Type B pancreatic cell (in vitro differentiated cells): ENCODE results near the gene NBAS. TPM values are rescaled to one million over a fixed set of nuclear protein-coding genes. Genes with fewer than 3 reads are reported as not detected.

Source experiments
- DNase-seq: peaks from one replicate; pipeline ENCODE4 v3.0.0; 2021; ENCODE audit warnings: mixed read lengths; ENCODE audit not compliant: unreplicated experiment; ENCODE audit errors: extremely low spot score
- H3K27ac Mint-ChIP-seq: 2 replicates; pipeline ENCODE4 v1.8.0; 2021; ENCODE audit warnings: mild to moderate bottlenecking, mixed read lengths
- H3K27me3 Mint-ChIP-seq: 2 replicates; pipeline ENCODE4 v1.8.0; 2021; ENCODE audit warnings: mixed read lengths
- H3K36me3 Mint-ChIP-seq: 2 replicates; pipeline ENCODE4 v1.8.0; 2021; ENCODE audit warnings: mixed read lengths
- H3K4me1 Mint-ChIP-seq: one replicate; pipeline ENCODE4 v1.8.0; 2021; ENCODE audit warnings: mixed read lengths; ENCODE audit not compliant: unreplicated experiment
- H3K4me3 Mint-ChIP-seq: 2 replicates; pipeline ENCODE4 v1.8.0; 2021; ENCODE audit warnings: mild to moderate bottlenecking, mixed read lengths
- H3K9me3 Mint-ChIP-seq: 2 replicates; pipeline ENCODE4 v1.8.0; 2021; ENCODE audit warnings: mixed read lengths
- total RNA-seq: library from RNA; stranded (reverse); gene quantifications from 2 replicates; pipeline ENCODE4 v1.2.1, GENCODE V29; 2021; ENCODE audit warnings: low replicate concordance
- TF ChIP-seq, protein P1 (sequence below): fragments of 200-600 bp; sonication (generic); conservative IDR thresholded peaks from 2 replicates; pipeline ENCODE4 v1.5.0; 2021; ENCODE audit warnings: antibody characterized with exemption, mild to moderate bottlenecking

NBAS gene
- total RNA-seq, 1 donor from 2014 or later = 53.5 TPM

DNA sequence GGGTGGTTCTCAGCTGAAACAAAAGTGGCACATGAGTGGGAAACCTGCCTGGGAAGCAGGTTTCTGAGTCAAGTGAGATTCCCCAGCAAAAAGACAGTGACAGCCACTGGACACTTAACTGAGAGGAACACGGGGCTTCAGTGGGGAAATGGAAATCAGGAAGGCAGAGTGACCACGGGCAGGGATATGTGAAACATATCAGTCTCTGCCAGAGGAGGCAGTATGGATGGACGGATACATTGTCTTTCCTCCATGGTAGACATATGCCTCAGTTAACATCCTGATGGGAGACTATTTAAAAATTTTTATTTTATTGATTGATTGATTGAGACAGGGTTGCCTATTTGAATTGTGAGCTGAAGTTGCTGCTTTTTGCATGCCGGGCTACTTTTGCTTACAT lies 292.1 kb downstream of the NBAS start:
- Mint-ChIP-seq H3K4me3 (no peak overlapping the region), H3K9me3 (no peaks in the 10 kb centered on the region), H3K27ac (no peak overlapping the region), H3K36me3 (peaks cover 19% of the 10 kb centered on the region), H3K27me3 (no peaks in the 10 kb centered on the region), H3K4me1 (peaks cover 8% of the 10 kb centered on the region)
- TF ChIP-seq, protein P1, sequence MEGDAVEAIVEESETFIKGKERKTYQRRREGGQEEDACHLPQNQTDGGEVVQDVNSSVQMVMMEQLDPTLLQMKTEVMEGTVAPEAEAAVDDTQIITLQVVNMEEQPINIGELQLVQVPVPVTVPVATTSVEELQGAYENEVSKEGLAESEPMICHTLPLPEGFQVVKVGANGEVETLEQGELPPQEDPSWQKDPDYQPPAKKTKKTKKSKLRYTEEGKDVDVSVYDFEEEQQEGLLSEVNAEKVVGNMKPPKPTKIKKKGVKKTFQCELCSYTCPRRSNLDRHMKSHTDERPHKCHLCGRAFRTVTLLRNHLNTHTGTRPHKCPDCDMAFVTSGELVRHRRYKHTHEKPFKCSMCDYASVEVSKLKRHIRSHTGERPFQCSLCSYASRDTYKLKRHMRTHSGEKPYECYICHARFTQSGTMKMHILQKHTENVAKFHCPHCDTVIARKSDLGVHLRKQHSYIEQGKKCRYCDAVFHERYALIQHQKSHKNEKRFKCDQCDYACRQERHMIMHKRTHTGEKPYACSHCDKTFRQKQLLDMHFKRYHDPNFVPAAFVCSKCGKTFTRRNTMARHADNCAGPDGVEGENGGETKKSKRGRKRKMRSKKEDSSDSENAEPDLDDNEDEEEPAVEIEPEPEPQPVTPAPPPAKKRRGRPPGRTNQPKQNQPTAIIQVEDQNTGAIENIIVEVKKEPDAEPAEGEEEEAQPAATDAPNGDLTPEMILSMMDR = peak; percentile 19
- DNase-seq = no peak

DNA sequence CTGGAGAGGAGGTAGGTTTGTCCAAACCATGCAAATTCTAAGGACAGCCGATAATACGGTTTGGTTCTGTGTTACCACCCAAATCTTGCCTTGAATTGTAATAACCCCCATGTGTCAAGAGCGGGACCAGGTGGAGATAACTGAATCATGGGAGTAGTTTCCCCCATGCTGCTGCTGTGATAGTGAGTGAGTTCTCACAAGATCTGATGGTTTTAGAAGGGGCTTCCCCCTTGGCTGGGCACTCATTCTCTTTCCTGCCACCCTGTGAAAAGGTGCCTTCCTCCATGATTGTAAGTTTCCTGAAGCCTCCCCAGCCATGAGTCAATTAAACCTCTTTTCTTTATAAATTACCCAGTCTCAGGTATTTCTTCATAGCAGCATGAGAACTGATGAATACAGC lies 295.2 kb downstream of the NBAS start:
- Mint-ChIP-seq H3K4me3 (no peak overlapping the region), H3K36me3 (peaks cover 12% of the 10 kb centered on the region), H3K27me3 (no peaks in the 10 kb centered on the region), H3K27ac (no peak overlapping the region), H3K4me1 (peaks cover 8% of the 10 kb centered on the region), H3K9me3 (no peaks in the 10 kb centered on the region)
- TF ChIP-seq, protein P1 = no peak
- DNase-seq = no peak

DNA sequence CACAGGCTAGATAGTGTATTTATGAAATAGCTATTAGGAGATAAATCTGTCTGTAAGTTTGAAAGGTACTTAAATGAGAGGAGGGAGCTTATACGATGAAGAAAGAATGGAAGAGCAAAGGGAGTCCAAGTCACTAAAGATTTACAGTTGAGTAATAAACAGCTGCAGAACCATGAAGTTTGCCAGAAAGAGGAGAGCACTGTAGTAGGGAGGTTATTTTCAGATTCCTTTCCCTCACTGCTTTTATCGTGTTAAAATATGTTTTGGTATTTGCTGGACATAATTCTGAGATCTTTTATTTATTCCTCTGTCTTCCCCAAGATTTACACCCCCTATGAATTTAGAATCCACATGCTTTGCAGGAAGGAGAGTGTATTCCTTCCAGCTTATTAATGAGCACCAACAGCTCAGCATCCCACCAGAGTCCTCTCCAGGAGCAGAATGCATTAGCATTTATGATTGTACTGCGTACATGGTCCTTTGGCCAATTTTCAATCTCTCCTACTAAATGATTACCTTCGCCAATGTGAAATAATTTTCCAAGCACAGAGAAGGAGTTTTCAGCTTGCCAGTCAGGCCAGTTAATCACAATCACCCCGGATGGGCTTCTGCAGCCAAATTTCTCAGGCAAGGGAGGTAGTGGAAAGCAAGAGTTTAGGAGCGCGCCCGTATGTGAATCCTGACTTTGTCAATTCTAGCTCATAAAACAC lies 297.0 kb downstream of the NBAS start:
- H3K4me1 Mint-ChIP-seq = peaks cover 8% of the 10 kb centered on the region
- no peaks in the 10 kb centered on the region for H3K27me3 Mint-ChIP-seq
- TF ChIP-seq, protein P1 = no peak
- H3K36me3 Mint-ChIP-seq = peaks cover 16% of the 10 kb centered on the region
- peaks cover 5% of the 10 kb centered on the region for H3K9me3 Mint-ChIP-seq
- no peak overlapping the region for H3K4me3 Mint-ChIP-seq
- no peak for DNase-seq
- no peak overlapping the region for H3K27ac Mint-ChIP-seq

DNA sequence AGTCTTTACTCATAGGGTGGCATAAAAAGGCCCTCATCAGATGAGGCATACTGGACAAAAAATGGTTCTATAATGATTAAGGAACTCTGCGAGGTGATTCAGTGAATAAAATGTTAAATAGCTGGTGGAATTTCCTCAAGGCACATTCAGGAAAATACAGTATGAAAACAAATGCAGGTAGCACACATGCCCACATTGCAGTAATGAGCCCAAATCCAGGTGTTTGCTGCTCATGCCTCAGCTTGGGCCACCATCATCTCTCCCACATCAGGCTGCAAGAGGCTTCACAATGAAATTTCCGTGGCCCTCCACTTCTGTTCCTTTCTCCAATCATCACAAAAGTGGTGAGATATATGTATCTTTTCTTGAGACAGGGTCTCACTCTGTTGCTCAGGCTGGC lies 298.3 kb downstream of the NBAS start:
- TF ChIP-seq, protein P1 = no peak
- DNase-seq = no peak

DNA sequence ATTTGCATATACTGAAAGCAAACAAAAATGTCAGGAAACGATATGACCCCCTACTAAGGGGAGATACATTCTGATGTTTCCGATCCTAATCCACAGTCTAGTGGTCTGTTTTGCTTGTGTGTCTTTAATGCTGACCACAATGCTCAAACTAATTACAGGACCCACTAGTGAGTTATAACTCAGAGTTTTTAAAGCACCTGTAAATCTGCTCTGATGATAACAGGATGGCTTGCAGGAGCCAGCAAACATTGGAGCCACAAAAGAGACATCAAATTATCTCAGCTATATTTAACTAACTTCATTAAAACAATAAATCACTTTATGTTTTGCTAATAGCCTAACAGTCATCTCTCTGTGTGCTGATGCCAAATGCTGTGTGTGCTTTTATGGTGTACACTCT lies 300.3 kb downstream of the NBAS start:
- TF ChIP-seq, protein P1 = no peak
- Mint-ChIP-seq H3K36me3 (peaks cover 13% of the 10 kb centered on the region), H3K4me1 (no peaks in the 10 kb centered on the region), H3K27ac (no peak overlapping the region), H3K27me3 (no peaks in the 10 kb centered on the region), H3K9me3 (peaks cover 5% of the 10 kb centered on the region), H3K4me3 (no peak overlapping the region)
- DNase-seq = no peak

More for the DNA sequence above, 298.3 kb downstream of the NBAS start:
- Mint-ChIP-seq H3K36me3 (peaks cover 13% of the 10 kb centered on the region), H3K4me1 (no peaks in the 10 kb centered on the region), H3K4me3 (no peak overlapping the region), H3K27ac (no peak overlapping the region), H3K9me3 (peaks cover 5% of the 10 kb centered on the region), H3K27me3 (no peaks in the 10 kb centered on the region)
